DMS53 treated with DMSO at 0.1 percent for 48 hours (cell line): Measurements from ENCODE around the gene ABCA3.
"Not testable (repeated sequence)": the region's sequence is repeated elsewhere in the genome, so short reads cannot be mapped to it uniquely, and the experiment has no call there.

ENCODE experiments used
- DNase-seq: peaks from one replicate; lab custom pipeline; 2025; ENCODE audit not compliant: unreplicated experiment; lab: John Stamatoyannopoulos, UW

ABCA3 gene

GRCh38 chr16:2282262-2282661 lies 58.3 kb downstream of the ABCA3 start:
- DNase-seq = no peak

- no peak for DNase-seq
Measured at GRCh38 chr16:2280981-2281542, 59.5 kb downstream of the ABCA3 start.

GRCh38 chr16:2280461-2280860 lies 60.1 kb downstream of the ABCA3 start:
- DNase-seq = no peak

- DNase-seq = no peak
Measured at GRCh38 chr16:2278956-2279800, 61.4 kb downstream of the ABCA3 start.

GRCh38 chr16:2278272-2278608 lies 62.3 kb downstream of the ABCA3 start:
- no peak for DNase-seq

- no peak for DNase-seq
Measured at GRCh38 chr16:2277466-2278271, 62.9 kb downstream of the ABCA3 start.

- DNase-seq = no peak
Measured at GRCh38 chr16:2276368-2277195, 63.9 kb downstream of the ABCA3 start.

GRCh38 chr16:2275476-2276367 lies 64.8 kb downstream of the ABCA3 start:
- DNase-seq = no peak

- no peak for DNase-seq
Measured at GRCh38 chr16:2273931-2274330, 66.6 kb downstream of the ABCA3 start.

- DNase-seq = no peak
Measured at GRCh38 chr16:2273484-2273883, 67.0 kb downstream of the ABCA3 start.

- no peak for DNase-seq
Measured at GRCh38 chr16:2271848-2272461, 68.6 kb downstream of the ABCA3 start.

- no peak for DNase-seq
Measured at GRCh38 chr16:2270588-2271470, 69.7 kb downstream of the ABCA3 start.

- DNase-seq = no peak
Measured at GRCh38 chr16:2270070-2270462, 70.5 kb downstream of the ABCA3 start.

- peak; percentile 84 for DNase-seq
Measured at GRCh38 chr16:2267913-2268666, 72.4 kb downstream of the ABCA3 start, which contains the start of gene RNPS1. Gene RNPS1 (minus strand): TSS chr16:2268126. CDS start chr16:2264643, 3,483 bp downstream.

- DNase-seq = not testable (repeated sequence)
Measured at GRCh38 chr16:2267505-2267912, 73.0 kb downstream of the ABCA3 start.

GRCh38 chr16:2266887-2267286 lies 73.6 kb downstream of the ABCA3 start:
- not testable (repeated sequence) for DNase-seq

- DNase-seq = not testable (repeated sequence)
Measured at GRCh38 chr16:2263026-2263425, 77.5 kb downstream of the ABCA3 start.

- DNase-seq = no peak
Measured at GRCh38 chr16:2260250-2260649, 80.3 kb downstream of the ABCA3 start.
